HUES64 (cell line): ENCODE measurements around the gene GPALPP1. TPM values are rescaled to one million over a fixed set of nuclear protein-coding genes. Genes with fewer than 3 reads are reported as not detected.
A peak's percentile ranks its signal among the peaks of the same experiment; 100 is the strongest.
"Not testable (repeated sequence)": the region's sequence is repeated elsewhere in the genome, so short reads cannot be mapped to it uniquely, and the experiment has no call there.

ENCODE experiments used
- H3K27ac ChIP-seq: 2 replicates; pipeline ENCODE4 v1.7.0; 2013; ENCODE audit warnings: low read depth, low read length, inconsistent platforms
- H3K27me3 ChIP-seq: 2 replicates; pipeline ENCODE4 v1.6.1; 2013; ENCODE audit warnings: mild to moderate bottlenecking, low read length; ENCODE audit not compliant: insufficient read depth
- H3K36me3 ChIP-seq: 2 replicates; pipeline ENCODE4 v1.6.1; 2013; ENCODE audit warnings: mild to moderate bottlenecking, low read length; ENCODE audit not compliant: insufficient read depth
- H3K4me1 ChIP-seq: 2 replicates; pipeline ENCODE4 v1.6.1; 2013; ENCODE audit warnings: mild to moderate bottlenecking, low read length, moderate library complexity; ENCODE audit not compliant: insufficient read depth
- H3K4me3 ChIP-seq: 2 replicates; pipeline ENCODE4 v1.5.1; 2013; ENCODE audit warnings: mild to moderate bottlenecking, low read length, moderate library complexity
- H3K9ac ChIP-seq: 2 replicates; pipeline ENCODE4 v1.6.1; 2013; ENCODE audit warnings: mild to moderate bottlenecking, low read depth, low read length
- H3K9me3 ChIP-seq: 2 replicates; pipeline ENCODE4 v1.6.1; 2013; ENCODE audit warnings: low read depth, low read length; ENCODE audit not compliant: insufficient read depth
- WGBS: fragments of 150-250, 120-280 bp; methylation state at CpG from one replicate; pipeline ENCODE4 v1.1.7; 2013; ENCODE audit warnings: missing lambda C conversion rate; 5-methylcytosine and 5-hydroxymethylcytosine counted together
- polyA plus RNA-seq, 2 experiments: library from polyadenylated mRNA; stranded (reverse); fragments of 50-300 nt; gene quantifications; one replicate each; pipeline ENCODE4 v1.2.3, GENCODE V29; 2013

GPALPP1 gene, protein sequence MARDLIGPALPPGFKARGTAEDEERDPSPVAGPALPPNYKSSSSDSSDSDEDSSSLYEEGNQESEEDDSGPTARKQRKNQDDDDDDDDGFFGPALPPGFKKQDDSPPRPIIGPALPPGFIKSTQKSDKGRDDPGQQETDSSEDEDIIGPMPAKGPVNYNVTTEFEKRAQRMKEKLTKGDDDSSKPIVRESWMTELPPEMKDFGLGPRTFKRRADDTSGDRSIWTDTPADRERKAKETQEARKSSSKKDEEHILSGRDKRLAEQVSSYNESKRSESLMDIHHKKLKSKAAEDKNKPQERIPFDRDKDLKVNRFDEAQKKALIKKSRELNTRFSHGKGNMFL
- polyA plus RNA-seq (2013, experiment 1 of 2): 17.8 TPM
- 21.9 TPM for polyA plus RNA-seq (2013, experiment 2 of 2)

- H3K27me3 ChIP-seq: no peaks in the 10 kb centered on the region
- under 1% methylated on average over 62 of the region's 66 CpGs for WGBS
- H3K9me3 ChIP-seq: no peaks in the 10 kb centered on the region
- peaks cover 10% of the 10 kb centered on the region; the same call in 1 of the 2 replicates for H3K4me1 ChIP-seq
- H3K27ac ChIP-seq: peak within 1 kb of the TSS; percentile 82
- H3K36me3 ChIP-seq: peaks cover 19% of the 10 kb centered on the region
- H3K9ac ChIP-seq: peak within 1 kb of the TSS; percentile 86
- peak within 1 kb of the TSS; percentile 87 for H3K4me3 ChIP-seq
These were observed at the start of gene GPALPP1, which contains the start of gene NUFIP1 for GRCh38 chr13:44989071-44989889. Gene GPALPP1, plus strand, starts transcription at chr13:44989538. Its CDS starts 117 bp downstream, at chr13:44989655. Gene NUFIP1, minus strand, starts transcription at chr13:44989471. Its CDS starts 35 bp downstream, at chr13:44989436.

DNA sequence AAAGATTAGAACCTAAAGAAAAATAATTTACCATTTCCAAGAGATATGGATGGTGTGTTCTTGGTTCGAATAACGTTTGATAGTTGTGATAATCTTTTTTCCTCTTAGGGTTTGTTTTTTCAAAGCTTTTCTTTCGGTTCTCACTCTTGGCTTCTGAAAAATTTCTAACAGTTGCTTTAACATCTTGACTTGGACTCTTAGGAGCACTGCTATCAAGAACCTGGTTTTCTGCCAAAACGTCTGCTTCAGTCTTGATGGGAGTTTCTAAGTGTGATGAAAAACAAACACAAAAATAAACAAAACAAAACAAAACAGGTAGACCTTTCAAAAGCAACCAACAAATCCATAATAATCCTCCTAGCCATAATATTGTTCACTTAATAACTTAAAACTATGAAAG is 45.9 kb upstream of the GPALPP1 start:
- not testable (repeated sequence) for H3K4me1 ChIP-seq, H3K27ac ChIP-seq, H3K9me3 ChIP-seq, H3K4me3 ChIP-seq, H3K27me3 ChIP-seq, H3K9ac ChIP-seq
- WGBS: 96% methylated on average over 4 of the region's 4 CpGs
- H3K36me3 ChIP-seq: peaks cover 34% of the 10 kb centered on the region

- Histone ChIP-seq H3K4me3 (no peak overlapping the region), H3K27me3 (no peaks in the 10 kb centered on the region), H3K4me1 (no peaks in the 10 kb centered on the region), H3K27ac (no peak overlapping the region), H3K9me3 (no peaks in the 10 kb centered on the region), H3K9ac (no peak overlapping the region), H3K36me3 (peaks cover 30% of the 10 kb centered on the region)
These were observed 38.2 kb upstream of the GPALPP1 start for GRCh38 chr13:44951184-44951583.

GRCh38 chr13:44952671-44953070 is 36.7 kb upstream of the GPALPP1 start:
- 93% methylated on average over 2 of the region's 2 CpGs for WGBS
- Histone ChIP-seq H3K4me3 (no peak overlapping the region), H3K9me3 (no peaks in the 10 kb centered on the region), H3K27me3 (no peaks in the 10 kb centered on the region), H3K4me1 (no peaks in the 10 kb centered on the region), H3K9ac (no peak overlapping the region), H3K27ac (no peak overlapping the region), H3K36me3 (peaks cover 35% of the 10 kb centered on the region)

- peaks cover 44% of the 10 kb centered on the region for H3K36me3 ChIP-seq
- no peak overlapping the region for H3K27ac ChIP-seq
- H3K9ac ChIP-seq: no peak overlapping the region
- no peaks in the 10 kb centered on the region for H3K27me3 ChIP-seq
- H3K4me3 ChIP-seq: no peak overlapping the region
- 98% methylated on average over 7 of the region's 7 CpGs for WGBS
- H3K4me1 ChIP-seq: no peaks in the 10 kb centered on the region
- no peaks in the 10 kb centered on the region for H3K9me3 ChIP-seq
These were observed 35.1 kb upstream of the GPALPP1 start for GRCh38 chr13:44954224-44954623.

DNA sequence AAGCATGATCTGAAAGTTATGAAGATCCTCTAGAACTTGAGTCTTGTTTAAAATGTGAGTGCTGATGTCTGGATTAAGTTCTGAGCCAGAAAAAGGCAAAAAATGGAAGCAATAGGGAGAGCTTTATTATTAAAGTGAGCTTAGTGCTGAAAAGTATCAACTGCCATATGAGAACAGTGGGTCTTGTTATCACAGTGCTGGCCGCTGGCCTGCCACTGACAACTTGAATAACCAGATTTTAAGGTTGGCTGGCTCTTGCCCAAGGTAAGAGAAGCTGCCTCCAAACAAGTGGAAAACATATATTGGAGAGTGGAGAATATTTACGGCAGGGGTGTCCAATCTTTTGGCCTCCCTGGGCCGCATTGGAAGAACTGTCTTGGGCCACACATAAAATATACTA is 33.9 kb upstream of the GPALPP1 start:
- H3K27me3 ChIP-seq: no peaks in the 10 kb centered on the region
- H3K27ac ChIP-seq: no peak overlapping the region
- no peak overlapping the region for H3K9ac ChIP-seq
- no peaks in the 10 kb centered on the region for H3K9me3 ChIP-seq
- H3K4me1 ChIP-seq: no peaks in the 10 kb centered on the region
- H3K36me3 ChIP-seq: peaks cover 37% of the 10 kb centered on the region
- no peak overlapping the region for H3K4me3 ChIP-seq
- 97% methylated on average over 3 of the region's 3 CpGs for WGBS

GRCh38 chr13:44961997-44962396 is 27.3 kb upstream of the GPALPP1 start:
- Histone ChIP-seq H3K27me3 (no peaks in the 10 kb centered on the region), H3K9me3 (peaks cover 31% of the 10 kb centered on the region), H3K9ac (no peak overlapping the region), H3K36me3 (peaks cover 76% of the 10 kb centered on the region), H3K4me3 (no peak overlapping the region), H3K27ac (no peak overlapping the region), H3K4me1 (no peaks in the 10 kb centered on the region)
- no CpG with 5 or more reads among the region's 2 CpGs for WGBS

- H3K9me3 ChIP-seq: peaks cover 18% of the 10 kb centered on the region
- no peak overlapping the region for H3K4me3 ChIP-seq
- no peaks in the 10 kb centered on the region for H3K27me3 ChIP-seq
- H3K9ac ChIP-seq: no peak overlapping the region
- 95% methylated on average over 3 of the region's 3 CpGs for WGBS
- H3K36me3 ChIP-seq: peaks cover 63% of the 10 kb centered on the region
- H3K27ac ChIP-seq: no peak overlapping the region
- peaks cover 4% of the 10 kb centered on the region for H3K4me1 ChIP-seq
These were observed 21.5 kb upstream of the GPALPP1 start for GRCh38 chr13:44967704-44968433.

DNA sequence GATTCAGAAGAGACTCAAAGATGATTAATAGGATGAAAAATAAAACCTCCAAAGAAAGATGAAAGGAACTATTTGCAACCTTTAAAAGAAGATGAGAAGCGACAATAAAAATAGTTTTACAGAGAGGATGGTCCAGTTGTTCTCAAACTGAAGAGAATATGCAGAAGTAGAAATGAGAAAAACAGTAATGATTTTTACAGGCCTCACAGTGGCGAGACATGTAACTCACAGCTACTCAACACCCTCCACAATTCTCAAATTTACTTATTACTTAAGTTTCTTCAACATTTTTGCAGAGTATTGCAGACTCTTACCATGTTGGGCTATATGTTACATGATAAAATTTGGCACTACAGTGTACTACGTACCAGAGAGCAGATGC is 20.9 kb upstream of the GPALPP1 start:
- 93% methylated on average over 3 of the region's 3 CpGs for WGBS
- Histone ChIP-seq H3K9ac (no peak overlapping the region), H3K27ac (no peak overlapping the region), H3K27me3 (no peaks in the 10 kb centered on the region), H3K36me3 (peaks cover 62% of the 10 kb centered on the region), H3K4me3 (no peak overlapping the region), H3K9me3 (peaks cover 13% of the 10 kb centered on the region; the same call in 1 of the 2 replicates), H3K4me1 (peaks cover 4% of the 10 kb centered on the region)

- WGBS: 67% methylated on average over 4 of the region's 4 CpGs
- Histone ChIP-seq H3K4me3 (no peak overlapping the region), H3K4me1 (peaks cover 4% of the 10 kb centered on the region), H3K27ac (no peak overlapping the region), H3K36me3 (peaks cover 62% of the 10 kb centered on the region), H3K9ac (no peak overlapping the region), H3K9me3 (peaks cover 3% of the 10 kb centered on the region; the same call in 1 of the 2 replicates), H3K27me3 (no peaks in the 10 kb centered on the region)
These were observed 19.5 kb upstream of the GPALPP1 start for GRCh38 chr13:44969551-44970484.
